ENCODE results near the gene BRICD5.
A peak's percentile ranks its signal among the peaks of the same experiment; 100 is the strongest.
"Not testable (repeated sequence)": the region's sequence is repeated elsewhere in the genome, so short reads cannot be mapped to it uniquely, and the experiment has no call there.

Gene BRICD5

GRCh38 chr16:2223221-2223941, 12.7 kb upstream of the BRICD5 start, which contains the start of gene E4F1:
Gene E4F1 (plus strand): TSS chr16:2223591. CDS start chr16:2223614, 23 bp downstream.
- DNase-seq (ENCODE audit: low read depth, low spot score), result peak; percentile 99

GRCh38 chr16:2216330-2216729, 5.7 kb upstream of the BRICD5 start:
- no peak for DNase-seq (ENCODE audit: low read depth, low spot score)

- no peak for DNase-seq (ENCODE audit: low read depth, low spot score)
These were observed 4.0 kb upstream of the BRICD5 start, which contains the start of gene PGP for GRCh38 chr16:2214719-2214968. Gene PGP (minus strand): TSS chr16:2214840. CDS start chr16:2214777, 63 bp downstream.

- DNase-seq (ENCODE audit: low read depth, low spot score), result no peak
These were observed 3.4 kb upstream of the BRICD5 start for GRCh38 chr16:2213817-2214718.

GRCh38 chr16:2212362-2213324, 2.0 kb upstream of the BRICD5 start:
- no peak for DNase-seq (ENCODE audit: low read depth, low spot score)

- no peak for DNase-seq (ENCODE audit: low read depth, low spot score)
These were observed 1.3 kb upstream of the BRICD5 start for GRCh38 chr16:2211923-2212347.

- DNase-seq (ENCODE audit: low read depth, low spot score), result no peak
These were observed 692 bp downstream of the BRICD5 start for GRCh38 chr16:2210009-2210332.

GRCh38 chr16:2209258-2210008, 1.2 kb downstream of the BRICD5 start:
- no peak for DNase-seq (ENCODE audit: low read depth, low spot score)

GRCh38 chr16:2208772-2209171, 1.9 kb downstream of the BRICD5 start:
- no peak for DNase-seq (ENCODE audit: low read depth, low spot score)

GRCh38 chr16:2208308-2208707, 2.4 kb downstream of the BRICD5 start:
- DNase-seq (ENCODE audit: low read depth, low spot score), result no peak

GRCh38 chr16:2207872-2208271, 2.8 kb downstream of the BRICD5 start:
- no peak for DNase-seq (ENCODE audit: low read depth, low spot score)

- DNase-seq (ENCODE audit: low read depth, low spot score), result no peak
These were observed 3.8 kb downstream of the BRICD5 start for GRCh38 chr16:2206780-2207433.

GRCh38 chr16:2206420-2206779, 4.3 kb downstream of the BRICD5 start:
- no peak for DNase-seq (ENCODE audit: low read depth, low spot score)

- no peak for DNase-seq (ENCODE audit: low read depth, low spot score)
These were observed 4.7 kb downstream of the BRICD5 start for GRCh38 chr16:2205967-2206313.

GRCh38 chr16:2205104-2205966, 5.3 kb downstream of the BRICD5 start, which contains the start of gene MLST8:
Gene MLST8 (plus strand): TSS chr16:2205454. CDS start chr16:2206086, 632 bp downstream.
- DNase-seq (ENCODE audit: low read depth, low spot score), result peak; percentile 75

- DNase-seq (ENCODE audit: low read depth, low spot score), result no peak
These were observed 6.1 kb downstream of the BRICD5 start for GRCh38 chr16:2204416-2205103.

GRCh38 chr16:2203119-2203688, 7.5 kb downstream of the BRICD5 start:
- DNase-seq (ENCODE audit: low read depth, low spot score), result not testable (repeated sequence)

- DNase-seq (ENCODE audit: low read depth, low spot score), result no peak
These were observed 10.3 kb downstream of the BRICD5 start for GRCh38 chr16:2200313-2200712.

All from activated naive CD8-positive, alpha-beta T cell treated with anti-CD3 and anti-CD28 coated beads, Interleukin-2, amount 50 U/mL, for 16 hours (primary cell).